Mesendoderm (in vitro differentiated cells): ENCODE results near the gene AP3S2.

Experiments used
- DNase-seq: peaks from one replicate; pipeline ENCODE4 v3.0.0; 2013
- H2AK5ac ChIP-seq: 2 replicates; pipeline ENCODE4 v1.6.1; 2013; ENCODE audit warnings: low read length, inconsistent platforms
- H2BK120ac ChIP-seq: 2 replicates; pipeline ENCODE4 v1.6.1; 2013; ENCODE audit warnings: low read depth, mild to moderate bottlenecking, low read length, moderate library complexity, mixed read lengths
- H2BK15ac ChIP-seq: replicated peaks from 2 replicates; pipeline ENCODE4 v1.6.1; 2013; ENCODE audit warnings: low read depth, mild to moderate bottlenecking, moderate library complexity
- H2BK5ac ChIP-seq: 2 replicates; pipeline ENCODE4 v1.6.1; 2013; ENCODE audit warnings: low read length, inconsistent platforms
- H3K18ac ChIP-seq: 2 replicates; pipeline ENCODE4 v1.6.1; 2013; ENCODE audit warnings: mild to moderate bottlenecking, low read length, mixed read lengths
- H3K23ac ChIP-seq: one replicate; pipeline ENCODE4 v1.6.1; 2013; ENCODE audit warnings: low read length
- H3K27ac ChIP-seq: 2 replicates; pipeline ENCODE4 v1.5.1; 2013; ENCODE audit warnings: low read depth, mild to moderate bottlenecking, inconsistent platforms, low read length, moderate library complexity
- H3K27me3 ChIP-seq: 2 replicates; pipeline ENCODE4 v1.6.1; 2013; ENCODE audit warnings: low read length, control low read depth, mild to moderate bottlenecking, inconsistent platforms; ENCODE audit not compliant: insufficient read depth, poor library complexity
- H3K36me3 ChIP-seq: 2 replicates; pipeline ENCODE4 v1.6.1; 2013; ENCODE audit warnings: low read length, inconsistent platforms; ENCODE audit not compliant: control insufficient read depth, insufficient read depth
- H3K4ac ChIP-seq: one replicate; pipeline ENCODE4 v1.6.1; 2013; ENCODE audit warnings: low read depth, mild to moderate bottlenecking, low read length, moderate library complexity
- H3K4me1 ChIP-seq: 2 replicates; pipeline ENCODE4 v1.6.1; 2013; ENCODE audit warnings: low read depth, low read length, inconsistent platforms; ENCODE audit not compliant: control insufficient read depth
- H3K4me2 ChIP-seq: 2 replicates; pipeline ENCODE4 v1.6.1; 2013; ENCODE audit warnings: low read length
- H3K4me3 ChIP-seq: 2 replicates; pipeline ENCODE4 v1.5.1; 2013; ENCODE audit warnings: mild to moderate bottlenecking, low read length
- H3K56ac ChIP-seq: one replicate; pipeline ENCODE4 v1.6.1; 2013; ENCODE audit warnings: low read length
- H3K79me1 ChIP-seq: 2 replicates; pipeline ENCODE4 v1.6.1; 2013; ENCODE audit warnings: low read length, inconsistent platforms
- H3K79me2 ChIP-seq: 2 replicates; pipeline ENCODE4 v1.6.1; 2013; ENCODE audit warnings: mild to moderate bottlenecking, low read length; ENCODE audit not compliant: control insufficient read depth, insufficient read depth
- H3K9ac ChIP-seq: 2 replicates; pipeline ENCODE4 v1.6.1; 2013; ENCODE audit warnings: low read length, inconsistent platforms
- H4K5ac ChIP-seq: one replicate; pipeline ENCODE4 v1.6.1; 2013; ENCODE audit warnings: low read length
- H4K8ac ChIP-seq: one replicate; pipeline ENCODE4 v1.6.1; 2013; ENCODE audit warnings: low read depth, mild to moderate bottlenecking, control low read depth, low read length, moderate library complexity
- WGBS: extraction: QIAGEN DNeasy Blood & Tissue Kit; methylation state at CpG from one replicate; pipeline ENCODE4 v1.1.7; 2013; ENCODE audit warnings: low lambda C conversion rate, missing lambda C conversion rate; ENCODE audit not compliant: insufficient coverage; ENCODE audit errors: extremely low coverage; 5-methylcytosine and 5-hydroxymethylcytosine counted together

The AP3S2 gene

GRCh38 chr15:89900849-89901248 lies 7.1 kb upstream of the AP3S2 start:
- H2BK120ac ChIP-seq, result no peak overlapping the region
- H3K18ac ChIP-seq, result no peak overlapping the region
- H3K79me1 ChIP-seq, result no peaks in the 10 kb centered on the region
- no peak overlapping the region for H2AK5ac ChIP-seq
- no peak overlapping the region for H3K27ac ChIP-seq
- H3K79me2 ChIP-seq, result no peaks in the 10 kb centered on the region
- H2BK15ac ChIP-seq, result no peak overlapping the region
- no peak overlapping the region for H4K8ac ChIP-seq
- no CpG with 5 or more reads among the region's 6 CpGs for WGBS
- no peak overlapping the region for H2BK5ac ChIP-seq
- H3K56ac ChIP-seq, result no peak overlapping the region
- no peak overlapping the region for H3K4ac ChIP-seq
- DNase-seq, result no peak
- no peak overlapping the region for H3K9ac ChIP-seq
- no peak overlapping the region for H3K4me2 ChIP-seq
- H3K4me3 ChIP-seq, result no peak overlapping the region
- H3K36me3 ChIP-seq, result no peaks in the 10 kb centered on the region
- H3K23ac ChIP-seq, result no peak overlapping the region
- no peak overlapping the region for H4K5ac ChIP-seq
- no peaks in the 10 kb centered on the region for H3K4me1 ChIP-seq
- H3K27me3 ChIP-seq, result no peaks in the 10 kb centered on the region

DNA sequence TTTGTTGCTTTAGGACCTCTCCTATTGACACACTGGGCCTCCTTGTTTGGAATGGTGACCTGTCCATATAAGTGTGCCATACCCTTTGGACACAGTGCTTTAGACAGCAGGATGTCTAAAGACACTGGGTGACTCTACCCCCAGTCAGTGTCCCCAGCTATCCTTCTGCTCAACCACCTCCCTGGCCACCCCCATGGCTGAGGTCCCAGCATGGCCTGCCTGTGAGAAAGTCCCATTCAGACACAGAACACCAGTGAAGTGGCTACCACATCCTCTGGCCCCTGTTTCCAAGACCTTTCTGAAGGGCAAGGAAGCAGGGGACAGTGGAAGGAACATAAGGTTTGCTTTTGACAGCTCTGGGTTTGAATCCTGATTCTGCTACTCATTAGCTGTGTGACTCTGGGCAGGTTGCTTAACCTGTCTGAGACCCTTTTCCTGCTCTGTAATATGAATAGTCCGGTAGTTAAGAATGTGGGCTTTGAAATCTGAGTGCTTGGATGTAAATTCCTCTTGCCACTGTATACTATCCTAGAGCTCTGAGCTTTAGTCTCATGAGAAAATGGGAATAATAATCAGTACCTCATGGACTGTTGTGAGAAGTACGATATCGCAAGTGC lies 6.3 kb upstream of the AP3S2 start:
- no CpG with 5 or more reads among the region's 3 CpGs for WGBS
- no peak for DNase-seq
- no peaks in the 10 kb centered on the region for H3K36me3 ChIP-seq
- no peaks in the 10 kb centered on the region for H3K79me2 ChIP-seq
- H3K23ac ChIP-seq, result no peak overlapping the region
- no peaks in the 10 kb centered on the region for H3K27me3 ChIP-seq
- no peak overlapping the region for H4K8ac ChIP-seq
- H2AK5ac ChIP-seq, result no peak overlapping the region
- no peak overlapping the region for H3K4me3 ChIP-seq
- H3K56ac ChIP-seq, result no peak overlapping the region
- H2BK15ac ChIP-seq, result no peak overlapping the region
- H3K79me1 ChIP-seq, result no peaks in the 10 kb centered on the region
- H2BK120ac ChIP-seq, result no peak overlapping the region
- no peak overlapping the region for H2BK5ac ChIP-seq
- H3K4ac ChIP-seq, result no peak overlapping the region
- no peaks in the 10 kb centered on the region for H3K4me1 ChIP-seq
- H3K18ac ChIP-seq, result no peak overlapping the region
- H3K4me2 ChIP-seq, result no peak overlapping the region
- H3K9ac ChIP-seq, result no peak overlapping the region
- no peak overlapping the region for H3K27ac ChIP-seq
- H4K5ac ChIP-seq, result no peak overlapping the region

DNA sequence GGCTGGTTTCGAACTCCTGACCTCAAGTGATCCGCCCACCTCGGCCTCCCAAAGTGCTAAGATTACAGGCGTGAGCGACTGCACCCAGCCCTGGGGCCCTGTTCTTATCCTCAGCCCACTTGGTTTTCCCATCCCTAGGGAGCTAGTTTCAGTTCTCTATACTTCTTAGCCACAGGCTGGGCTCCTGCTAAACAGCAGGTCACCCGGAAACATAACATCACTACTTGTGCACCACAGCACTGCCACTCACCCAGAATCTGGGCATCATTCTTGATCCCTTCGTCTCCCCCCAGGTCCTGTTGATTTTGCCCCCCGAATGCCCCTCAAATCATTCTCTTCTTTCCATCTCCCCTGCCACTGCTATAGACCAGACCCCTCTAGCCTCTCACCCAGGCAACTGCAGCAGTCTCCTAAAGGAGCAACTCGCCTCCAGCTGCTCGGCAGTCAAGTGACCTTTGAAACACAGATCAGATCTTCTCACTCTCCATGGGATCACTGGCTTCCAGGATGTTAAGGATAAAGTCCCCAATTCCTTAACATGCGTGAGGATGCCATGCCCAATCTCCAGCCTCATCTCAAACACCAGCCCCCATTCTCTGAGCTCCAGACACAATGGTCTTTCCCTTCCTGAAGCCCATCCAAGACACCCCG lies 5.6 kb upstream of the AP3S2 start:
- Histone ChIP-seq H3K4me2 (no peak overlapping the region), H4K5ac (no peak overlapping the region), H3K27me3 (no peaks in the 10 kb centered on the region), H2BK5ac (no peak overlapping the region), H3K4me3 (no peak overlapping the region), H3K23ac (no peak overlapping the region), H3K18ac (no peak overlapping the region), H2BK120ac (no peak overlapping the region), H3K36me3 (no peaks in the 10 kb centered on the region), H2BK15ac (no peak overlapping the region), H3K9ac (no peak overlapping the region), H3K4me1 (no peaks in the 10 kb centered on the region), H3K79me2 (no peaks in the 10 kb centered on the region), H4K8ac (no peak overlapping the region), H3K4ac (no peak overlapping the region), H2AK5ac (no peak overlapping the region), H3K79me1 (no peaks in the 10 kb centered on the region), H3K56ac (no peak overlapping the region), H3K27ac (no peak overlapping the region)
- no CpG with 5 or more reads among the region's 12 CpGs for WGBS
- DNase-seq, result no peak

DNA sequence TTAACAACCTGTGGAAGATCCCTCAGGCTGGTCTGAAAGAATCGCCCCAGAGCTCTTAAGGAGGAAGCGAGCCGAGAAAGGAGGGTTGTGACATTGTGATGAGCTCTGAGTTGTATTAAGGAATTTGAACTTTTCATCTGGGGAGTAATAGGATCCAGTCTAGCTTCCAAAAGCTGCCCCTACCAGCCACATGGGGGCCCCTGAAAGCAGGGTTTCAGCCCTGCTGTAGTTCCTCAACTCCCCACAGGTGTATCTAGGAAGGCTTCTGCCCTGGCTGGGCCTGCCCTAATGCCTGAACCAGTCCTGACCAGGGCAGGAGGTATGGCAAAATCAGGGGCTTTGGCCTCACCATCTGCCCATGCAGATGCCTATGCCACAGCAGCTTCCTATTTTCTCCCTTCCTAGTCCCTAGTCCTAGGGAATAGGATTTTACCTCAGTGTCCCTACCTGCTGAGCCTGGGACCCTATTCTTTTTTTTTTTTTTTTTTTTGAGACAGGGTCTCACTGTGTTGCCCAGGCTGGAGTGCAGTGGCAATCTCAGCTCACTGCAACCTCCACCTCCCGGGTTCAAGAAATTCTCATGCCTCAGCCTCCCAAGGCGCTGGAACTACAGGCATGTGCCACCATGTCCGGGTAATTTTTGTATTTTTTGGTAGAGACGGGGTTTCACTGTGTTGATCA lies 5.0 kb upstream of the AP3S2 start:
- WGBS, result no CpG with 5 or more reads among the region's 7 CpGs
- no peak overlapping the region for H4K8ac ChIP-seq
- H3K79me2 ChIP-seq, result no peaks in the 10 kb centered on the region
- H3K79me1 ChIP-seq, result no peaks in the 10 kb centered on the region
- H3K18ac ChIP-seq, result no peak overlapping the region
- H2BK120ac ChIP-seq, result no peak overlapping the region
- H3K4ac ChIP-seq, result no peak overlapping the region
- H3K27ac ChIP-seq, result no peak overlapping the region
- no peak overlapping the region for H2BK5ac ChIP-seq
- H3K27me3 ChIP-seq, result no peaks in the 10 kb centered on the region
- H3K9ac ChIP-seq, result no peak overlapping the region
- no peaks in the 10 kb centered on the region for H3K36me3 ChIP-seq
- H3K56ac ChIP-seq, result no peak overlapping the region
- H3K23ac ChIP-seq, result no peak overlapping the region
- H2BK15ac ChIP-seq, result no peak overlapping the region
- DNase-seq, result peak; percentile 90
- H3K4me1 ChIP-seq, result no peaks in the 10 kb centered on the region
- no peak overlapping the region for H2AK5ac ChIP-seq
- H4K5ac ChIP-seq, result no peak overlapping the region
- H3K4me2 ChIP-seq, result no peak overlapping the region
- no peak overlapping the region for H3K4me3 ChIP-seq

GRCh38 chr15:89898146-89898545 lies 4.4 kb upstream of the AP3S2 start:
- H3K23ac ChIP-seq, result no peak overlapping the region
- H3K56ac ChIP-seq, result no peak overlapping the region
- no peak overlapping the region for H4K8ac ChIP-seq
- H3K4ac ChIP-seq, result no peak overlapping the region
- no peak overlapping the region for H3K18ac ChIP-seq
- H3K4me2 ChIP-seq, result no peak overlapping the region
- H3K9ac ChIP-seq, result no peak overlapping the region
- no peak overlapping the region for H4K5ac ChIP-seq
- no peak overlapping the region for H2AK5ac ChIP-seq
- no peak overlapping the region for H2BK15ac ChIP-seq
- H3K27me3 ChIP-seq, result no peaks in the 10 kb centered on the region
- H3K36me3 ChIP-seq, result no peaks in the 10 kb centered on the region
- H3K4me3 ChIP-seq, result no peak overlapping the region
- peak; percentile 20 for DNase-seq
- WGBS, result no CpG with 5 or more reads among the region's 2 CpGs
- no peak overlapping the region for H3K27ac ChIP-seq
- no peak overlapping the region for H2BK5ac ChIP-seq
- H3K79me1 ChIP-seq, result peaks cover 2% of the 10 kb centered on the region
- no peak overlapping the region for H2BK120ac ChIP-seq
- no peaks in the 10 kb centered on the region for H3K4me1 ChIP-seq
- H3K79me2 ChIP-seq, result peaks cover under 1% of the 10 kb centered on the region
